GM13976 (cell line): ENCODE data around the gene MALT1.
"Not testable (repeated sequence)": the region's sequence is repeated elsewhere in the genome, so short reads cannot be mapped to it uniquely, and the experiment has no call there.

Experiments used
- DNase-seq: peaks from one replicate; pipeline ENCODE4 v3.0.0; 2012; ENCODE audit warnings: low spot score
- in situ Hi-C: fragments of 300-500 bp; cut with MboI; formaldehyde crosslinking; loops from one replicate; pipeline ENCODE4 v1.12.0; 2022; ENCODE audit warnings: low sequenced_read_pairs, mixed read lengths, inconsistent platforms; ENCODE audit not compliant: unreplicated experiment
- TF ChIP-seq, protein P1 (sequence below): IDR thresholded peaks from 2 replicates; pipeline ENCODE4 v1.5.1; 2012; ENCODE audit warnings: borderline replicate concordance, mild to moderate bottlenecking; ENCODE audit not compliant: insufficient read depth; ENCODE audit errors: extremely low read depth, missing control alignments, control extremely low read depth

MALT1 gene

GRCh38 chr18:58748899-58749595 is 77.8 kb downstream of the MALT1 start:
- DNase-seq: no peak
- TF ChIP-seq, protein P1, sequence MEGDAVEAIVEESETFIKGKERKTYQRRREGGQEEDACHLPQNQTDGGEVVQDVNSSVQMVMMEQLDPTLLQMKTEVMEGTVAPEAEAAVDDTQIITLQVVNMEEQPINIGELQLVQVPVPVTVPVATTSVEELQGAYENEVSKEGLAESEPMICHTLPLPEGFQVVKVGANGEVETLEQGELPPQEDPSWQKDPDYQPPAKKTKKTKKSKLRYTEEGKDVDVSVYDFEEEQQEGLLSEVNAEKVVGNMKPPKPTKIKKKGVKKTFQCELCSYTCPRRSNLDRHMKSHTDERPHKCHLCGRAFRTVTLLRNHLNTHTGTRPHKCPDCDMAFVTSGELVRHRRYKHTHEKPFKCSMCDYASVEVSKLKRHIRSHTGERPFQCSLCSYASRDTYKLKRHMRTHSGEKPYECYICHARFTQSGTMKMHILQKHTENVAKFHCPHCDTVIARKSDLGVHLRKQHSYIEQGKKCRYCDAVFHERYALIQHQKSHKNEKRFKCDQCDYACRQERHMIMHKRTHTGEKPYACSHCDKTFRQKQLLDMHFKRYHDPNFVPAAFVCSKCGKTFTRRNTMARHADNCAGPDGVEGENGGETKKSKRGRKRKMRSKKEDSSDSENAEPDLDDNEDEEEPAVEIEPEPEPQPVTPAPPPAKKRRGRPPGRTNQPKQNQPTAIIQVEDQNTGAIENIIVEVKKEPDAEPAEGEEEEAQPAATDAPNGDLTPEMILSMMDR: no peak
- in situ Hi-C loops: no loop called here

DNA sequence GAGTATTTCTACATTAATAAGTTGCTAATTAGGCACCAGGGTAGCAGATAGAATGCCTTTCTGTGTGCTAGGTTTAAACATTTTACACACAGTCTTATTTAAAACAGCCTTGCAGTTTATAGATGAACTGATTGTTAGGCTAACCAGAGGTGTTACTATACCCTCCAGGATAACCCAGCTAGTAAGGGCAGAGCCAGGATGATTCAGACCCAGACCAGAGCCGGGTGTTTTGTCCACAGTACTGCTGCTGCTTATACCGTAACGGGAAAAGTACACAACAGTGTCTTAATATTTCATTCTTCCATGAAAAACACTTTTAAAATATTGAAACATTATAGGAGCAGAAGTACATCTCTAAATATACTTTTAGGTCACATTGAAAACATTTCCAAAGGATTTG is 82.7 kb downstream of the MALT1 start:
- TF ChIP-seq, protein P1: no peak
- in situ Hi-C loops: loop anchor here (25.0 kb wide), 1 partner anchor 567 kb away; no protein-coding TSS in a partner anchor
- no peak for DNase-seq

GRCh38 chr18:58754544-58755068 is 83.3 kb downstream of the MALT1 start:
- in situ Hi-C loops: loop anchor here (25.0 kb wide), 1 partner anchor 567 kb away; no protein-coding TSS in a partner anchor
- DNase-seq: no peak
- TF ChIP-seq, protein P1: no peak

DNA sequence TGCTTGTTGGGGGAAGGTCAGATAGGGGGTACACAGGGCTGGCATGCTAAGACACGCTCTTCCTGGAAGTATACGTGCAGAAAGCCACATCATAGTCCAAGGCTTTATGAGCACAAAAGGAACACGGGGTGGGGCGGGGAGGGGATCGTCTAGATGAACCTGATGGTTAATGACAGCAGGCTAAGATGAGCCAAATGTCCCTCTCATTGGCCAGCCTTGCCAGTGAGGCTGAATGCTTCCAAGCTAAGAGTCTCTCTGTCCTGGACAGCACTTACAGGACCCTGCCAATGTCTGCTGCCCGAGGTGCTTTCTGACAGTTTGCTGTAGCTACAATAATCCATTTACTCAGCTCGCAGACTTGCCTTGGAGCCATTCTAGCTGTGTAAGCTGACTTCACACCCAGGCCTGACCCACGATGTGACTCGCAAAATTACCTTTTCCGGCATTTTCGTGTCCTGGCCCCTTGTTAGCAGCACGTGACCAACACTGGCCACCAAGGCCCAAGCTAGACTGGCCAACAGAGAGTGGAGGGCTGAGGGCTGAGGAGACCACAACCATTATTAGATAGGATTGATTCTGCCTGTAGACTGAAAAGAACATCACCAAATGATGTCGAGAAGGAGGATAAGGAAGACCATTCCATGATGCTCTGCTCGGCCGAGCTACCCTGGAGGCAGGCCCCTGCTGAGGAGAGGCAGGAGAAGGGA is 84.2 kb downstream of the MALT1 start:
- in situ Hi-C loops: loop anchor here (25.0 kb wide), 1 partner anchor 568 kb away; no protein-coding TSS in a partner anchor
- TF ChIP-seq, protein P1: no peak
- no peak for DNase-seq

DNA sequence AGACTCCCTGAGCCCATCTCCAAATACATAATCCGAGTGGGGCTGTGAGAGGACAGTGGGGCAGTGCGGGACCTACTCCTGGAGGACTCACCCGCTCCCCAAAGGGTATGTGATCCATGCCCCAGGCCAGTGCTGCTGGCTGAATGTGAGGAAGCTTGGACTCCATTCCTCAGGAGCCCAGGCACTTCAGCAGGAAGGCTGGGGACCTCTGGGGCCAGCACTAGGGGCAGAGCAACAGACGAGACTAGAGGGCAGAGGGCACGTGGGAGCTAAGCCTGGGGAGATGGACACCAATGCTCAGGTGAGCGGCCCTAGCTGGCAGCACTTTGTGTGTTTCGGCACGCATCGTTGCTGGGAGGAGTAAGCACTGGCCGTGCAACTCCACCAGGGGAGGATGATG is 84.9 kb downstream of the MALT1 start:
- TF ChIP-seq, protein P1: no peak
- DNase-seq: no peak
- in situ Hi-C loops: loop anchor here (25.0 kb wide), 1 partner anchor 569 kb away; no protein-coding TSS in a partner anchor

DNA sequence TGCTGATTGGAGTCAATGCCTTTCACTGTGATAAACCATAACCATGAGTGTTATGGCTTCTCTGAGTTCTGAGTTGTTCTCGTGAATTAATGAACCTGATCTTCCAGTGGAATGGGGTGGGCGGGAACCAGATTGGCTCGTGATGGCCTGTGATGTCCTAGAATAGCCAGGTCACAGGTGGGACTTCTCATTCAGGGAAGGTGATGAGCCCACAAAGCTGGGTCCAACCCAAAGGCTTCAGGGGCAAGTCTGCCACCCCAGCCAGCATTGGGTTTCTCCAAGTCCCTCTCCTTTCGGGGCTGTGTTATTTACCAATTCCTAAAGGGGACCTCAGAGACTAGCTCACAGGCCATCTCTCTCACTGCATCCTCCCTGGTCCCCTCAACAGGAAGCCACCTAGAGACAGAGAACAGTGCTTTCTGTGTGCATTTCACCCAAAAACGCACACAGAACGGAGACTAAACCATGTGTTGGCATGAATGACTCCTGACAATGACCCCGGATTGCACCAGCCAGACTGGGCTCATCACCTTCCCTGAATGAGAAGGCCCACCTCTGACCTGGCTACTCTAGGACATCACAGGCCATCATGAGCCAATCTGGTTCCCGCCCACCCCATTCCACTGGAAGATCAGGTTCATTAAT is 85.5 kb downstream of the MALT1 start:
- in situ Hi-C loops: loop anchor here (25.0 kb wide), 1 partner anchor 569 kb away; no protein-coding TSS in a partner anchor
- no peak for DNase-seq
- TF ChIP-seq, protein P1: no peak

DNA sequence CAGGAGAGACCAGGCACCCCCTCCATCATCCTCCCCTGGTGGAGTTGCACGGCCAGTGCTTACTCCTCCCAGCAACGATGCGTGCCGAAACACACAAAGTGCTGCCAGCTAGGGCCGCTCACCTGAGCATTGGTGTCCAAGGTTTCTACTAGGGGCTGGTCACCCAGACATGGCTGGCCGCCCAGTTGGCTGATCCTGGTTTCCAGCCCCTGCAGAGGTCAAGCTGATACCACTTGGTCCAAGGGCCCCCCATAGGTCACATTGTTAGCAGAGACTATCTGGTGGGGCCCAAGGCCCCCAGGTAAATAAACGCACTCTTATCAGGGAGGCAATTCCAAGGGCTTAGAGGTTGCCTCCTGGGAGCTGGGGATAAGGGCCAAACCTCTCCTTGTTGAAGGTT is 86.1 kb downstream of the MALT1 start:
- DNase-seq: not testable (repeated sequence)
- in situ Hi-C loops: loop anchor here (25.0 kb wide), 1 partner anchor 570 kb away; no protein-coding TSS in a partner anchor
